Prostate gland (tissue), 1 donor: ENCODE results near the gene ATG5.

Source experiments
- POLR2A ChIP-seq: fragments of 450-650 bp; IDR thresholded peaks from one replicate; pipeline ENCODE4 v1.6.1; 2016; ENCODE audit warnings: antibody characterized with exemption, mild to moderate bottlenecking
- POLR2AphosphoS5 ChIP-seq: sonication (generic); formaldehyde crosslinking; IDR thresholded peaks from one replicate; pipeline ENCODE4 v1.6.1; 2017; ENCODE audit warnings: antibody characterized with exemption

DNA sequence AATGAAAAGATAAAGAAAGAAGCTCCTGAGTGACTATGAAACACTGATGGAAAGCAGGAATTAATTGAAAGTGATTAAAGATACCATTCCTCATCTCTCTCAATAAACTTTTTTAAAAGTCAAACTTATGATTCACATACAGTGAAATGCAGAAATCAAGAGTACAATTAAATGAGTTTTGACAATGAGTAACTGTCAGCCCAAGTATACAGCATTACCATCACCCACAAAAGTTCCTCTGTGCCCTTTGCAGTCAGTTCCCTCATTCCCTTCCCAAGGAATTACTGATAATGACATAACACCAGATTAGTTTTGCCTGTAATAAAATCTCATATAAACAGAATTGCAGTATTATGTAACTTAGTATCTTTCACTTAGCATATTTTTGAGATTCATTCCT is 44.5 kb downstream of the ATG5 start:
- TF ChIP-seq POLR2A: no peak
- TF ChIP-seq POLR2AphosphoS5: no peak
